GM12872 (cell line): ENCODE results near the gene FAM222A.

Experiments used
- TF ChIP-seq, protein P1 (sequence below): IDR thresholded peaks from 3 replicates; pipeline ENCODE4 v1.5.1; 2011; ENCODE audit warnings: low read depth, mild to moderate bottlenecking, low read length, moderate library complexity; ENCODE audit not compliant: insufficient read depth

The FAM222A gene

DNA sequence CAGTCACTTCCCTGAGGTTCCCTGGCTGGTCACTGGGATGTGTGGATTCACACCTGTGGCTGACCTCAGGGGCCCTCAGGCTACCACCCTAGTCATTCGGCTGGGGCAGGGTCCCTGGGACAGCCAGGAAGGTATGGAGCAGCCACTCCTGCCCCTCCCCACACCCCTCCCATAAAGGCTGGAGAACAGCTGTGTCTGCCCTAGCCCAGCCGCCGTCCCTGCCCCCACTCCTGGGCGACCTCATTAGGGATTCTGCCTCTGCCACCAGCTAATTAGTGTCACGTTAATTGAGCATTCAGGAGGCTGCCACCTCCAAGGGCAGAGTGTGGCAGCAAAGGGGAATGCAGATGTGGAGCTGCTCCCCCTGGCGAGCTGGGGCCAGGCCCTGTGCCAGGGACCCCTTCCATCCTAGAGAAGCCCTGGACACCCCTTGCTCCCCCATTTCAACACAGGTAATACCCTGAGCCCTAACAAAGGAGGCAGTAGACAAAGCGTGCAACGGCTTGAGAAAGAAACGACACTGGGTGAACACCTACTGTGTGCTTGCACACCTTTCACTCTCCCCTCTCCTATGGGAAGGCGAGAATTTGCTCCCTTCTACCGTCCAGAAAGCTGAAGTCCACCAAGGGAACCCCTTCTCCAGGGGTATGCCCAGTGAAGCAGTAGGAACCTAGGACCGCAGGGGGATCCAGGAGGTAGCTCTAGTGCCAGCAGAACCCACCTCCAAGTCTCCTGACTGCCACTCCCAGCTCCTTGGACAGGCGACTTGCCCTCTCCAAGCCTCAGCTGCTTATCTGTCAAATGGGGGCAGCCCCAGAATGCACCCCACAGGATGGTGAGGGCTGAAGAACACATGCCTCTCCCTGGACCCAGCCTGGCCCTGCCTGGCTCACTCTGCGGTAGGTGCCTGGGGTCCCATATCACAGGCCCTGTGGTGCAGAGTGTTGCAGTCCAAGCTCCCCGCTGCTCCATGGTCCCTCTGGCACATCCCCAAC is 45.1 kb downstream of the FAM222A start:
- TF ChIP-seq, protein P1, sequence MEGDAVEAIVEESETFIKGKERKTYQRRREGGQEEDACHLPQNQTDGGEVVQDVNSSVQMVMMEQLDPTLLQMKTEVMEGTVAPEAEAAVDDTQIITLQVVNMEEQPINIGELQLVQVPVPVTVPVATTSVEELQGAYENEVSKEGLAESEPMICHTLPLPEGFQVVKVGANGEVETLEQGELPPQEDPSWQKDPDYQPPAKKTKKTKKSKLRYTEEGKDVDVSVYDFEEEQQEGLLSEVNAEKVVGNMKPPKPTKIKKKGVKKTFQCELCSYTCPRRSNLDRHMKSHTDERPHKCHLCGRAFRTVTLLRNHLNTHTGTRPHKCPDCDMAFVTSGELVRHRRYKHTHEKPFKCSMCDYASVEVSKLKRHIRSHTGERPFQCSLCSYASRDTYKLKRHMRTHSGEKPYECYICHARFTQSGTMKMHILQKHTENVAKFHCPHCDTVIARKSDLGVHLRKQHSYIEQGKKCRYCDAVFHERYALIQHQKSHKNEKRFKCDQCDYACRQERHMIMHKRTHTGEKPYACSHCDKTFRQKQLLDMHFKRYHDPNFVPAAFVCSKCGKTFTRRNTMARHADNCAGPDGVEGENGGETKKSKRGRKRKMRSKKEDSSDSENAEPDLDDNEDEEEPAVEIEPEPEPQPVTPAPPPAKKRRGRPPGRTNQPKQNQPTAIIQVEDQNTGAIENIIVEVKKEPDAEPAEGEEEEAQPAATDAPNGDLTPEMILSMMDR: no peak

DNA sequence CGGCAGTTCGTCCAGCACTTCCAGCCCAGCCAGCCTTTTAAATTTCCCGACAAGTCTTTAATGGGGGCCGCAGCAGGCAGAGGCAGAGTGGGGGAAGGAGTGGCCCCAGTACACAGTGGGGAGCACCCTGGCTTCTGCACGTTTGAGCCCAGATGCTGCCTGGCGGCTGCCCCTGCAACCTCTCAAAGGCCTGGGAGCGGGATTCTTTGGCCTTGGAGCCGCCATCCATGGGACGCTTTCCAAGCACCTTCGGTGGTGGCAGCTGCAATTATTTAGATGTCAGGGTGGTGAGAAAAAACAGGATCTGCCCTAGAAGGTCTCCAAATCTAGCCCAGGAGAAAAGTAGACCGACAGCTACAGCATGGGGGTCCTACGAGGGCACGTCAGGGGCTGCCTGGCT is 46.0 kb downstream of the FAM222A start:
- TF ChIP-seq, protein P1: no peak

DNA sequence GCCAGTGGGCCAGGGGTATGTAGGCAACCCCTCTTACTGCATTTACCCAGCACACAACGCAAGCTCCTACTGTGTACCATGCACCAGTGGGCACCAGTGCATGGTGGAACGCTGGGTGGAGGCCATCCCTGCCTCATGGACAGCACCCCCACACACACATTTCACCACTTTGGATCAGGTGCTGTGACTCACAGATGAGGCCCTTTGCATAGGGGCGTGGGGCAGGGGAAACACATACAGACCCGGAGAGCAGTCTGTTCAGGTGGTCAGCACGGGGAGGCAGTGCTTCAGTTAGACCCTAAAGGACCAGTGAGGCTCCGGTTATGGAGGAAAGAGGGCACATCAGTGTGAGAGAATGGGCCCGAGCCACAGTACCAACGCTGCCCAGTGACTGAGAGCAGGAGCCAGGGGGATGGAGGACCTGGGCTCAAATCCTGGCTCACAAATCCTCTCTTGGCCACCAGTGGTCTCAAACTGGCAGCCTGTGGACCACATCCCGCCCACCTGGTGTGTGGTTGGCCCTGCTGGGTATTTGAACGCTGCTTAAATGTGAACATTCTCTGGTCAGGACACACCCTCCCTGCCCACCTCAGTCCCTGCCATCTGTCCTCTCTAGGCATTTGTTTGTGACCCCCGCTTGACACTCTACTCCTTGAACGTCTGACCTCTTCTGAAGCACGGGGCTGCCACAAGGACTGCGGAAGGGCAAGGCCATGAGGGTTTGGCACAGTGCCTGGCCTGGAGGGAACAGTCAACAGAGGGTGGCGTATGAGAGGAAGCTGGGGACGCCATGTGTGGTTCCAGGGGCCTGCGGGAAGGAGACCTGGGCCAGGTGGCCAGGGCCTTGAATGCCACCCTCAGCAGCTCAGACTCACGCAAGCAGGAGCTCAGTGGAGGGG is 46.7 kb downstream of the FAM222A start:
- TF ChIP-seq, protein P1: no peak

DNA sequence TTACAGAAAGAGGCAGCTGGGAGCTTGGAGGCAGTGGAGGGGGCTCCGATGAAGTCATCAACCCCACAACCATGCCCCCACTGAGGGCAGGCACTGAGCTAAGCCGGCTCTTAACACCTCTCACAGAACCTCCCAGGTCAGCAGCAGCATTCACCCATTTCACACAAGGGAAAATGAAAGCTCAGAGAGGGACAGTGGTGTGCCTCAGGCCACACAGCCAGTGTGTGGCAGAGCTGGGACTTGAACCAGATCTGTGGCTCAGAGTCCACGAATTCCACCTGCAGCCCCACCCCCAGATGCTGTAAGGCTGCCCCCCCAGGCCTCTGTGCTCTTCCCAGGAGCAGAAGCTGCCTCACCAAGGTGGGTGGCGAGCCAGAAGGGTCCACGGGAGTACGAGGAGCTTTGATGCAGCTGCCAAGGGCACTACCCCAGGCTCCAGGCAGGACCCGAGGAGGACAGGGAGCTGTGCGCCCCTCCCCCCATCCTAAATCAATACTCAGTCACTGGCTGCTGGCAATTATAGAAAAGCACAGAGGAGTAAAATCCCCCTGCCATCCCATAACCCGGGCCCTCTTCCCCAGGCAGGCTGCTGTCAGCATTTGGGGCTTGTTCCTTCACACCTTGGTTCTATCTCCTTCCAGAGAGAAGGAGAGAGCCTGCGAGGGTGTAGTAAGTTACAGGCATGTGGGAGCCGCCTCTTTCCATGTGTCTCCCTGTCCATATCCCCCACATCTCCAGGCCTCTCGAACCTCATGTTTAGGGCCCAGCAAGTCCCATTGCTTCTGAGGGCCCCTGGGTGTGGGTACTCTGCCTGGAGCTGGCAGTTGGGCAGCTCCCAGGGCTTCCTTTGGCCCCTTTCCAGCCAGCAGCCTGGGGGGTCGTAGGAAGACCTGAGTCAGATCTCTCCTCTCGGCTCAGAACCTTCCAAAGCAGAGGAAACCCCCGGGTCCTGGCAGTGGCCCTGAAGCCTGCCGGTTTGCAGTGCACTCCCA is 47.6 kb downstream of the FAM222A start:
- TF ChIP-seq, protein P1: no peak

DNA sequence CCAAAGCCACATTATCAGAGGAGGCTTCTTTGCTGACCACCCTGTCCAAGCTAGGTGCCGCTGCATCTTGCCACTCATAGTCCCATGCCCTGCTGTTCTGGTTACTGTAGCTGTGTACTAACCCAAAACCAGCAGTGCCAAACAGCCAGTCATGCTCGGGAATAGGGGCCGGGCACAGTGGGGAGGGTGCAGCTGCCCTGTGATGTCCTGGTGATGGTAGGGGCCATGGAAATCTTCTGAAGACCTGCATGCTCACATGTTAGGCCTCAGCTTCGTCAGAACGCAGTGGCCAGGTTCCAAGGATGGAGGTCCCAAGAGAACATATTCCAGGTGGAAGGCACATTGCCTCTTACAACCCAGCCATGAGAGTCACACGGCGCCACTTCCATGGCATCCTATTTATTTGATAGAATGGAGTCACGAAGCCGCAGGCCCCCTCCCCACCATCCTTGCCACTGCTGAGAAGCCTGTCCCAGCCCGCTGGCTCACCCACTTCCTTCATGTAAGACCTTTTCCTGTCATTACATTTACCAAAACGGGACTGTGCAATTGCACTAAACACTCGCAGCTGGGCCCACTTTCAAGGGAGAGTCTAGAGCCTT is 48.5 kb downstream of the FAM222A start:
- TF ChIP-seq, protein P1: no peak

DNA sequence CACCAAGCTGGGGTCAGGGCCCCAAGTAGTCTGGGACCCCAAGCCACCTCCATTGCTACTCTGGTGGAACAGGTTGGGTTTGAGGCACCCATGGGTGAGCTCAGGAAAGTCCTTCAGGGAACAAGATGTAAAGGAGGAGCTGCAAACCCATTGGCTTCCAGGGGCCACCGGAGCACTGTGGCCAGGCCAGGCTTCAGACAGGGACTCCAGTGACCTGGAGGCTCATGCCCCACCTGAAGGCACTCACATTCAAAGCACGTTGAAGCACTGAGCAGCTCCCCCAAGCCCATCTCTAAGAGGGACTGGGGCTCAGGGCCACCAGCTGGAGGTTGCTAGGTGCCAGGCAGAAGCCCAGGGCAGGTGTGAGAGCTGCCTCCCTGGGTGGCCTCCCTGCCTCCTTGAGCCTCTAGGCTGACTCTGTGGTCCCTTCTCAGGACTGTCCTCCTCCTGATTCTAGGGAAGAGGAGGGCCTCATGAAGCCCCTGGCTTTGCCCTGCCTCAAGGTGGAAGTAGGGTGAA is 49.1 kb downstream of the FAM222A start:
- TF ChIP-seq, protein P1: no peak
